GM19328 (cell line): ENCODE measurements around the gene C7orf33.

Experiments
- ATAC-seq: cut with Tn5 transposase; IDR thresholded peaks from one replicate; pipeline ENCODE4 v1.9.1; 2021; ENCODE audit warnings: mild to moderate bottlenecking, moderate library complexity; ENCODE audit not compliant: unreplicated experiment

C7orf33 gene

GRCh38 chr7:148624735-148625134 lies 34.2 kb downstream of the C7orf33 start:
- ATAC-seq, result no peak

DNA sequence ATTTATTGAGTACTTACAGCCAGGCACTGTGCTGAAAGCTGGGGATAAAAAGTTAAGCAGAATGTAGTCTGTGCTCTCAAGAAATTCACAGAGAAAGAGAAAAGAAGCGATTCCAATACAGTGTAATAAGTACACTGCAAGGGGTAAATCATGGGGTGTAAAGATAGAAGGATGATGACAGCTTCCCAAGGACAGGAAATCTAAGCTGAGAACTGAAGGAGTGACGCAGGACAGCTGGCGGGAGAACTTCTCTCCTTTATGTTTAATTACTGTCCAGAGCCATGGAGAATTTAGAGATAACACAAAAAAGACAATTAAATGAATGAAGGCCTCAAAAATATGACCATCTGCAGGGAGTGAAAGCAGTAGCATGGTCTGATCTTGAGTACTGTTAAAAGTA lies 34.8 kb downstream of the C7orf33 start:
- ATAC-seq, result no peak

- ATAC-seq, result no peak
Observed at GRCh38 chr7:148626828-148627227, 36.3 kb downstream of the C7orf33 start.

DNA sequence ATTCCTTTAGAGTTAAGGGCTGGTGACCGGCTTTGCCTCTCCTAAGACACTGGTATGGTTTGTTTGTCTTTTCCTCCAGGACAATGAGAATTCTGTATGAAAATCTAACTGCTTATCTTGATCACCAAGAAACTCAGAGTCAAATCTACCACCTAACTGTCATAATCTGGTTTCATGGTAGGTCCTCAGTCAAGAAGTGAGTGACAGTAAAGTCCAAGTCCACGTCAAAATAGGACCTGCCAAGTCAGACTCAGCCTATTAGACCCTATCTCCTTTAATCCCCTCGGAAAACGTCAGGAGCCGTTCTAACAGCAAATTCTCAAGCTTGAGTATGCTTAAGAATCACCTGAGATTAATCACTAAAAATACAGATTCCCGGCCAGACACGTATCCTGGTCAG lies 37.4 kb downstream of the C7orf33 start:
- ATAC-seq, result no peak

DNA sequence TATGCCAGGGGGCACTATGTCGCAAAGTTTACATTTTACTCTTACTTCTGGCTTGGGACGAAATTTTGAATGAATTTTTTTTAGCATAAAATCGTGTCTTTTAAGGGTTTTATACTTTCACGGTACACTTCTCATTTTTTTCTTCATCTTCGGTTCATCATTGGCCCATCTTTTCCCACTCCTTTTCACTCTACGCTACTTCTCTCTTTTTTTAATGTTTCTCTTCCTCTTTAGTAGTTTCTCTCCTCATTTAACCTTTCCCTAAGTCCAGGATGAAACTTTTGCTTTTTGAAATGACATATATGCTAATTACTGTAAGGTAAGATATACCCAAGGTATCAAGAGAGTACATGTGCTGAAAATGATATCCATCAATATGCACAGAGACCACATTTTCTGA lies 39.5 kb downstream of the C7orf33 start:
- no peak for ATAC-seq

DNA sequence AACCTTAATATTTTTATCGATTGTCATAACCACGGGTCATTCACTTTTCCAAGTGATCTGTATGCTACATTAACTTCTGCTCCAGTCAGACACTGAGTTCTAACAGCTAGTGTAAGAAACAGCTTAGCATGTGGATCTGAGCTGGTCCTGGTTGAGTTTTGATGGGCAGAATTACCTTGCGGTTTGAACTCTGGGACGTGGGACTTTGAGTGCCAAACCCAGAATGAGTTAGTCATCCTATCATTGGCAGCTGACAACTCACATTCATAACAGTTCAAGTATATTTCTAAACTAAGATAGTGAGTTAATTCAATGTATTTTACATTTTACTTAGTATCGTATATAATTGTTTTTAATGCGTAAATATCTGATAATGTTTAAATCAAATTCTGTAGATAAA lies 43.2 kb downstream of the C7orf33 start:
- no peak for ATAC-seq

DNA sequence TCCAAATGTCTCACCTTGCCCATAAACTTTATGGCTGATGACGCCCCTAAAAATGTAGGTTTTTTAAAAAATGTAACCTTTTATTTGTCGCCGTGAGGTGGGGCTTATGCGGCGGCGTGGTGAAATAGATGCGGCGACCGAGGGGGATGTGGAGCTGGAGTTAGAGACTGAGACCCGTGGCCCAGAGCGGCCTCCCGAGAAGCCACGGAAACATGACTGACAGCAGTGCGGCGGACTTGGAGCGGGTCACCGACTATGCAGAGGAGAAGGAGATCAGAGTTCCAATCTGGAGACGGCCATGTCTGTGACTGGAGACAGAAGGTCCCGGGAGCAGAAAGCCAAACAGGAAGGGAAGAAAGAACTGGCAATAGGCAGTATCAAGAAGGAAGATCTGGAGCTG lies 46.5 kb downstream of the C7orf33 start:
- no peak for ATAC-seq

DNA sequence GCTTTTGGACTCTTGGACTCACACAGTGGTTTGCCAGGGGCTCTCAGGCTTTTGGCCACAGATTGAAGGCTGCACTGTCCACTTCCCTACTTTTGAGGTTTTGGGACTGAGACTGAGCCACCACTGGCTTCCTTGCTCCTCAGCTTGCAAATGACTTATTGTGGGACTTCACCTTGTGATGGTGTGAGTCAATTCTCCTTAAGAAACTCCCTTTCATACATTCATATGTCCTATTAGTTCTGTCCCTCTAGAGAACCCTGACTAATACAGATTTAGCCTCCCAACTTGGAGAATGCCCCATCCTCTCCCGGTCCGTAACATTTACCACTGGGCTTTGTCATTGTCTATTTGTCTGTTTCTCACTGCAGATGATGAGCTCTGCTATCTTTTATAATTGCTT lies 55.3 kb downstream of the C7orf33 start:
- no peak for ATAC-seq

GRCh38 chr7:148650232-148650858 lies 59.8 kb downstream of the C7orf33 start:
- ATAC-seq, result no peak

- ATAC-seq, result no peak
Observed at GRCh38 chr7:148652773-148653172, 62.2 kb downstream of the C7orf33 start.

DNA sequence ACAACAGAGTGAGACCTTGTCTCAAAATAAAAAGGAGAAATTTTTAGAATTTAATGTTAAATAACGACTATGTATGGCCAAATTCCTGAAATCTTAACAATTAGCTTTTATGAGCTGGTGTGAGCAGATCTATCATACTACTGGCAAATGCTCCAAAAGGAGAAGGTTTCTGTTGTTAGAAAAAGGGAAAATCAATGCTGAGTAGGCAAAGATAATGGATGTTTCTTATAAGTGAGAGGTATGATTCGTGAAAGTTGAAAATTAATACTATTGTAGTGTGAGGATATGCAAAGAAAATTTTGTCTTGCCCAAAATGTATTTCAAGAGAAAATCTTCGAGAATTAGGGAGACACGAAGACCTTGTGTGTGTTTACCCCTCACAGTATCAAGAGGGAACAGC lies 67.4 kb downstream of the C7orf33 start:
- ATAC-seq, result no peak

DNA sequence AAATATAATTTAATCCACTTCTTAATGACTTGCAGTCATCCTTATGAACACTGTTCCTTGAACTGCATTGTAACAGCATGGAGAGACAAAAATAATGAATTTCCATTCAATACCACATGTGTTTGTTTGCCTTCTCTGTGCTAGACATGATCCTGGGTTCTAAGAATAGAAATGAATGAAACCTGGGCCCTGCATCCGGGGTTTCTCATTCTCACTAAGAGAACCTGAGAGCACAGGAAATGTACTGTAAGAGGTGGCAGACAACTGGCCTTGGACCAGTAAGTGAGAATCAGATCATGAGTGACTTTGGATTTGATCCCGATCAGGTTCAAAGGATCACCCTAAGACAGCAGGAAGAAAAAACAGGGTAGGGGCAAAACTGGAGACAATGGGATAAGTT lies 70.9 kb downstream of the C7orf33 start:
- no peak for ATAC-seq

DNA sequence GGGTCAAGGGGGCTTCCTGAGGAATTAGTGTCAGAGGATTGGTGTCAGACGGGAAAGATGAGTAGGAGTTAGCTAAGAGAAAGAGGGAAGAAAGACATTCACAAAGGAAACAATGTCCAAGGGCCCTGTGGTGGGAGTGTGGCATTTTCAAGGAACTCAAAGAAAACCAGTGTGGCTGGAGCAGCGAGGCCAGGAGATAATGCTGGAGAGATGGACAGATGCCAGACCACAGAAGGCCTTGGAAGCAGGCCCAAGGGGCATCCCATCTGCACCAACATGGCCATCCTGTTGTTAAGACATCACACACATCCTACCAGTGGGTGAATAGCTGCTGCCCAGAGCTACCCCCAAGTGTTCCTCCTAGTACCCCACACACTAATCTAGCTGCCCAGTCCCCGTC lies 72.1 kb downstream of the C7orf33 start:
- no peak for ATAC-seq

- no peak for ATAC-seq
Observed at GRCh38 chr7:148664324-148664723, 73.8 kb downstream of the C7orf33 start.

GRCh38 chr7:148665221-148665620 lies 74.7 kb downstream of the C7orf33 start:
- ATAC-seq, result no peak
